LNCaP clone FGC (cell line): ENCODE measurements around the gene TNF.
A peak's percentile ranks its signal among the peaks of the same experiment; 100 is the strongest.

Experiments
- DNase-seq: peaks from one replicate; pipeline ENCODE4 v3.0.0-alpha.2; 2011; ENCODE audit warnings: low read depth
- H3K4me3 ChIP-seq: 2 replicates; pipeline ENCODE4 v1.5.1; 2011; ENCODE audit warnings: mild to moderate bottlenecking, low read depth, low read length, control low read depth
- TF ChIP-seq, protein P1 (sequence below): IDR thresholded peaks from 2 replicates; pipeline ENCODE4 v1.5.1; 2012; ENCODE audit warnings: mild to moderate bottlenecking; ENCODE audit not compliant: control insufficient read depth, insufficient read depth; ENCODE audit errors: extremely low read depth

Gene TNF

GRCh38 chr6:31621991-31622390 is 46.6 kb downstream of the TNF start:
- TF ChIP-seq, protein P1, sequence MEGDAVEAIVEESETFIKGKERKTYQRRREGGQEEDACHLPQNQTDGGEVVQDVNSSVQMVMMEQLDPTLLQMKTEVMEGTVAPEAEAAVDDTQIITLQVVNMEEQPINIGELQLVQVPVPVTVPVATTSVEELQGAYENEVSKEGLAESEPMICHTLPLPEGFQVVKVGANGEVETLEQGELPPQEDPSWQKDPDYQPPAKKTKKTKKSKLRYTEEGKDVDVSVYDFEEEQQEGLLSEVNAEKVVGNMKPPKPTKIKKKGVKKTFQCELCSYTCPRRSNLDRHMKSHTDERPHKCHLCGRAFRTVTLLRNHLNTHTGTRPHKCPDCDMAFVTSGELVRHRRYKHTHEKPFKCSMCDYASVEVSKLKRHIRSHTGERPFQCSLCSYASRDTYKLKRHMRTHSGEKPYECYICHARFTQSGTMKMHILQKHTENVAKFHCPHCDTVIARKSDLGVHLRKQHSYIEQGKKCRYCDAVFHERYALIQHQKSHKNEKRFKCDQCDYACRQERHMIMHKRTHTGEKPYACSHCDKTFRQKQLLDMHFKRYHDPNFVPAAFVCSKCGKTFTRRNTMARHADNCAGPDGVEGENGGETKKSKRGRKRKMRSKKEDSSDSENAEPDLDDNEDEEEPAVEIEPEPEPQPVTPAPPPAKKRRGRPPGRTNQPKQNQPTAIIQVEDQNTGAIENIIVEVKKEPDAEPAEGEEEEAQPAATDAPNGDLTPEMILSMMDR = no peak
- DNase-seq = peak; percentile 70
- peak overlapping the region; percentile 99 for H3K4me3 ChIP-seq

DNA sequence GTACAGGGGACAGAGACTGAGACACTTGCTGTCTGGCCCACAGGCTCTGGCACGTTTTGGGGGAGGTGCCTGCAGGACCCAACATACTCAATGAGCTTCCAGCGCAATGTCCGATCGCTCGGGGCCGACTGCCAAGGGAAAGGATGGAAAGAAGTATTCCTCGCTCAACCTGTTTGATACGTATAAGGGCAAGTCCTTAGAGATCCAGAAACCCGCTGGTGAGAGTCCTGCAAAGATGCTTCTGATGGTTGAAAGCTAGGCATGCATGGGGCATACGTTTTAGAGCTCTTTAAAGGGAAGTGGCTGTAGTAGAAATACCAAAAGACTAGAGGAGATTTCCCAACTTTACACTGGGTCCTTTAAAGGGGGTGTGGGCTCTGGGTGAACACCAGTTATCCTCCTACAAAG is 47.3 kb downstream of the TNF start:
- peak; percentile 86 for DNase-seq
- TF ChIP-seq, protein P1 = no peak
- H3K4me3 ChIP-seq = peak overlapping the region; percentile 99

DNA sequence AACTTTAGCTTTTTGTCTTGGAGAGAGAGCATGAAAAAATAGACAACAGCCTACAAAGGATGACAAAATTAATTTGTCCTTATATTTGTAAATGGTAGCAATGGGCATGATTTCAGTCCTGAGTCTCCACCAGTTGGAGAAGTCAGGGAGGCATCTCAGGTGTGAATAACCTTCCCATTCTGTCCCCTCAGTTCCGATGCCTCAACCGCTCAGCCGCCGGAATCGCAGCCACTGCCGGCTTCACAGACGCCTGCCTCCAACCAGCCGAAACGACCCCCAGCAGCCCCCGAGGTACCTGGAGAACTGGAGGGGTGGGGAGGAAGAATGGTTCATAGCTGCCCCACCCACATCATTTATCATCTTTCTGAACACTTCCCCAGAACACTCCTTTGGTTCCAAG is 48.7 kb downstream of the TNF start:
- TF ChIP-seq, protein P1 = no peak
- DNase-seq = no peak
- H3K4me3 ChIP-seq = no peak overlapping the region

DNA sequence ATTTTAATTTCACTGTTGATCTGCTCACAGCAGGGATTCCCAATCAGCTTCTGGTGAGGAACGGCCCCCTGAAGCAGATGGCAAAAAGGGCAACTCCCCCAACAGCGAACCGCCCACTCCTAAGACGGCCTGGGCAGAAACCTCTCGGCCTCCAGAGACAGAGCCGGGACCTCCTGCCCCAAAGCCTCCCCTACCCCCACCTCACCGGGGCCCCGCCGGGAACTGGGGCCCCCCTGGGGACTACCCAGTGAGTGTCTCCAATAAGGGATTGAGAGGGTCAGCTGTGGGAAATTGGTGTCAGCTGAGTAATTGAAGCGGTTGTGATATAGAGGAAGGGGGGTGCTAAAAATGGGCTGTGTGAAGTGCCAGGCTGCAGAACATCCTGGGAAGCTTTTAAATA is 51.6 kb downstream of the TNF start:
- TF ChIP-seq, protein P1 = no peak
- DNase-seq = no peak
- no peak overlapping the region for H3K4me3 ChIP-seq

GRCh38 chr6:31627690-31628287 is 52.4 kb downstream of the TNF start:
- H3K4me3 ChIP-seq = no peak overlapping the region
- DNase-seq = no peak
- TF ChIP-seq, protein P1 = no peak
